ENCODE data around the gene GLTPD2. TPM values are rescaled to one million over a fixed set of nuclear protein-coding genes. Genes with fewer than 3 reads are reported as not detected.

Gene GLTPD2
- total RNA-seq, 1 experiment from 2014 or later = not detected

DNA sequence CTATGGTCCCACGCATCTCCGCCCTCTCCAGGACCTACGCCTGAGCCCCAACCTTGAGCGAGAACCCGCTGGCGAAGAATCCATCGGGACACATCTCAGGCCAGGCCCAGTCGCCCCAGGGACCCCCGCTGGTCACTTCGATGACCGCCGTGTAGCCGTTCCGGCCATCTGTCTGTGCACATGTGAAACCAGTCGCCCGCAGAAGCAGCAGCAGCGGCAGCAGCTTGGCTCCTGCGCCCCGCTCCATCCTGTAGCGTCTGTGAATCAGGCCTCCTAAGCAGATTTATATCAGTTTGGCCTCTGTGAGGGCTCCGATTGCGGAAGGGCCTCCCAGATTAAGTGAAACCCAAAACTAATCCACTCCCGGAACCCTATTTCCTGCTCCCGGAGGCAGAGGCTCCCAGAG is 2.7 kb upstream of the GLTPD2 start, which contains the start of gene VMO1:
TSS of gene VMO1 (minus strand) at position 259 of the 406 bp plus-strand sequence. CDS start at position 247, 12 bp downstream.
- ATAC-seq = no peak
- ChIA-PET POLR2A (no interaction called here), CTCF (interaction anchor here (0.6 kb wide), 1 partner anchor 72 kb away, joined by 7 read pairs; no protein-coding TSS in a partner anchor)
- Histone ChIP-seq H3K4me1 (ENCODE audit: control insufficient read depth, insufficient read depth, low read length) (peaks cover 6% of the 10 kb centered on the region), H3K9me3 (ENCODE audit: control insufficient read depth, insufficient read depth, low read depth, low read length) (no peaks in the 10 kb centered on the region), H3K27ac (ENCODE audit: low read length) (no peak within 1 kb of the TSS), H3K36me3 (ENCODE audit: control insufficient read depth, insufficient read depth, low read length) (no peaks in the 10 kb centered on the region; the same call in 1 of the 2 replicates), H3K4me3 (ENCODE audit: low read depth in 2 of 2, low read length in 2 of 2) (peak within 1 kb of the TSS; percentile 16 to 38; a peak in 2 of 4 replicates), H3K27me3 (ENCODE audit: control insufficient read depth, insufficient read depth, low read length) (no peaks in the 10 kb centered on the region)
- intact Hi-C loops (cut with micrococcal nuclease; ENCODE audit: unreplicated experiment) = loop anchor here (5.0 kb wide), 1 partner anchor 96 kb away; no protein-coding TSS in a partner anchor
- TF ChIP-seq, protein P1, sequence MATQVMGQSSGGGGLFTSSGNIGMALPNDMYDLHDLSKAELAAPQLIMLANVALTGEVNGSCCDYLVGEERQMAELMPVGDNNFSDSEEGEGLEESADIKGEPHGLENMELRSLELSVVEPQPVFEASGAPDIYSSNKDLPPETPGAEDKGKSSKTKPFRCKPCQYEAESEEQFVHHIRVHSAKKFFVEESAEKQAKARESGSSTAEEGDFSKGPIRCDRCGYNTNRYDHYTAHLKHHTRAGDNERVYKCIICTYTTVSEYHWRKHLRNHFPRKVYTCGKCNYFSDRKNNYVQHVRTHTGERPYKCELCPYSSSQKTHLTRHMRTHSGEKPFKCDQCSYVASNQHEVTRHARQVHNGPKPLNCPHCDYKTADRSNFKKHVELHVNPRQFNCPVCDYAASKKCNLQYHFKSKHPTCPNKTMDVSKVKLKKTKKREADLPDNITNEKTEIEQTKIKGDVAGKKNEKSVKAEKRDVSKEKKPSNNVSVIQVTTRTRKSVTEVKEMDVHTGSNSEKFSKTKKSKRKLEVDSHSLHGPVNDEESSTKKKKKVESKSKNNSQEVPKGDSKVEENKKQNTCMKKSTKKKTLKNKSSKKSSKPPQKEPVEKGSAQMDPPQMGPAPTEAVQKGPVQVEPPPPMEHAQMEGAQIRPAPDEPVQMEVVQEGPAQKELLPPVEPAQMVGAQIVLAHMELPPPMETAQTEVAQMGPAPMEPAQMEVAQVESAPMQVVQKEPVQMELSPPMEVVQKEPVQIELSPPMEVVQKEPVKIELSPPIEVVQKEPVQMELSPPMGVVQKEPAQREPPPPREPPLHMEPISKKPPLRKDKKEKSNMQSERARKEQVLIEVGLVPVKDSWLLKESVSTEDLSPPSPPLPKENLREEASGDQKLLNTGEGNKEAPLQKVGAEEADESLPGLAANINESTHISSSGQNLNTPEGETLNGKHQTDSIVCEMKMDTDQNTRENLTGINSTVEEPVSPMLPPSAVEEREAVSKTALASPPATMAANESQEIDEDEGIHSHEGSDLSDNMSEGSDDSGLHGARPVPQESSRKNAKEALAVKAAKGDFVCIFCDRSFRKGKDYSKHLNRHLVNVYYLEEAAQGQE (IDR thresholded peaks at IDR 0.05; ENCODE audit: insufficient read depth in 1 of 2, low read depth in 2 of 2, low read length in 1 of 2) = no peak
- in situ Hi-C loops (cut with HindIII; ENCODE audit: low pct_unique_long_range_greater_than_20kb, low sequenced_read_pairs) = no loop called here
- no TSS peak for BruUV-seq (replicated peaks)
- DNase-seq (ENCODE audit: low read depth, low spot score) = no peak

DNA sequence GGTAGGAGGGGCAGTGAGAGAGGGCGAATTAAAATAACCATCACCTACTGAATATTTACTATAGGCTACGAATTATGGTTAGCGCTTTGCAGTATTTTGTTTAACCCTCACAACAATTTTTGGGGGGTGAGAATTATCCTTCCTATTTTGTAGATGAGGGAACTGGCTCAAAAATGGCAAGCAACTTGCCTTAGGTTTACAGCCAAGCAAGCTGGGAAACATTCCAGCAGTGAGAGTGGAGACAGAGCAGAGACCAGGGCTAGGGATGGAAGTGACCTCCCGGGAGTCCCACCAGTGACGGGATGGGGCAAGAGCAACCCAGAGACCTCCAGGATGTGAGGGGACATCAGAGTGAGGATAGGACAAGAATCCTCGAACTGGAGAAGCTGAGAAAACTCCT is 2.2 kb upstream of the GLTPD2 start:
- POLR2A ChIA-PET = no interaction called here
- Histone ChIP-seq H3K9me3 (ENCODE audit: control insufficient read depth, insufficient read depth, low read depth, low read length) (no peaks in the 10 kb centered on the region), H3K36me3 (ENCODE audit: control insufficient read depth, insufficient read depth, low read length) (no peaks in the 10 kb centered on the region; the same call in 1 of the 2 replicates), H3K4me3 (ENCODE audit: low read depth in 2 of 2, low read length in 2 of 2) (no peak overlapping the region), H3K4me1 (ENCODE audit: control insufficient read depth, insufficient read depth, low read length) (peaks cover 6% of the 10 kb centered on the region), H3K27me3 (ENCODE audit: control insufficient read depth, insufficient read depth, low read length) (no peaks in the 10 kb centered on the region), H3K27ac (ENCODE audit: low read length) (no peak overlapping the region)
- no TSS peak for BruUV-seq (replicated peaks)
- CTCF ChIA-PET = interaction anchor here (0.6 kb wide), 1 partner anchor 73 kb away, joined by 7 read pairs; no protein-coding TSS in a partner anchor
- ATAC-seq = no peak
- in situ Hi-C loops (cut with HindIII; ENCODE audit: low pct_unique_long_range_greater_than_20kb, low sequenced_read_pairs) = no loop called here
- TF ChIP-seq SIN3A (IDR thresholded peaks at IDR 0.05; ENCODE audit: borderline replicate concordance, insufficient read depth, low read depth, low read length) (no peak), CTCF (IDR thresholded peaks at IDR 0.05) (no peak), POLR2AphosphoS5 (IDR thresholded peaks at IDR 0.05; ENCODE audit: low read depth, low read length) (no peak), TCF7L2 (IDR thresholded peaks at IDR 0.05; ENCODE audit: low read depth, low read length) (no peak)
- TF ChIP-seq, protein P1 (IDR thresholded peaks at IDR 0.05; ENCODE audit: insufficient read depth in 1 of 2, low read depth in 2 of 2, low read length in 1 of 2) = no peak
- no peak for DNase-seq (ENCODE audit: low read depth, low spot score)
- intact Hi-C loops (cut with micrococcal nuclease; ENCODE audit: unreplicated experiment) = loop anchor here (5.0 kb wide), 1 partner anchor 96 kb away; no protein-coding TSS in a partner anchor

Data from Panc1 (cell line).